Measurements from ENCODE around the gene GLCE.

The GLCE gene

GRCh38 chr15:69128667-69129311 is 31.6 kb upstream of the GLCE start:
- no peak for DNase-seq
- Mint-ChIP-seq H3K4me1 (peaks cover 12 to 17% of the 10 kb centered on the region in 2 donors), H3K9me3 (no peaks in the 10 kb centered on the region), H3K4me3 (no peak overlapping the region), H3K27me3 (no peaks in the 10 kb centered on the region), H3K27ac (peak overlapping the region; percentile 20), H3K36me3 (no peaks in the 10 kb centered on the region)
- no peak for ATAC-seq (replicated peaks)

- H3K4me1 Mint-ChIP-seq = peaks cover 12 to 17% of the 10 kb centered on the region in 2 donors
- H3K27me3 Mint-ChIP-seq = no peaks in the 10 kb centered on the region
- no peak overlapping the region for H3K4me3 Mint-ChIP-seq
- peak; percentile 2 for DNase-seq
- no peaks in the 10 kb centered on the region for H3K9me3 Mint-ChIP-seq
- ATAC-seq (replicated peaks) = peak; percentile 80 to 86
- H3K36me3 Mint-ChIP-seq = no peaks in the 10 kb centered on the region
- no peak overlapping the region for H3K27ac Mint-ChIP-seq
Measured at GRCh38 chr15:69131362-69132220, 28.8 kb upstream of the GLCE start.

- H3K9me3 Mint-ChIP-seq = no peaks in the 10 kb centered on the region
- no peak overlapping the region for H3K4me3 Mint-ChIP-seq
- ATAC-seq (replicated peaks) (no peak), DNase-seq (no peak)
- no peaks in the 10 kb centered on the region for H3K36me3 Mint-ChIP-seq
- no peak overlapping the region for H3K27ac Mint-ChIP-seq
- peaks cover 6 to 8% of the 10 kb centered on the region in 2 donors for H3K27me3 Mint-ChIP-seq
- peaks cover 12 to 17% of the 10 kb centered on the region in 2 donors for H3K4me1 Mint-ChIP-seq
Measured at GRCh38 chr15:69132430-69132829, 28.0 kb upstream of the GLCE start.

DNA sequence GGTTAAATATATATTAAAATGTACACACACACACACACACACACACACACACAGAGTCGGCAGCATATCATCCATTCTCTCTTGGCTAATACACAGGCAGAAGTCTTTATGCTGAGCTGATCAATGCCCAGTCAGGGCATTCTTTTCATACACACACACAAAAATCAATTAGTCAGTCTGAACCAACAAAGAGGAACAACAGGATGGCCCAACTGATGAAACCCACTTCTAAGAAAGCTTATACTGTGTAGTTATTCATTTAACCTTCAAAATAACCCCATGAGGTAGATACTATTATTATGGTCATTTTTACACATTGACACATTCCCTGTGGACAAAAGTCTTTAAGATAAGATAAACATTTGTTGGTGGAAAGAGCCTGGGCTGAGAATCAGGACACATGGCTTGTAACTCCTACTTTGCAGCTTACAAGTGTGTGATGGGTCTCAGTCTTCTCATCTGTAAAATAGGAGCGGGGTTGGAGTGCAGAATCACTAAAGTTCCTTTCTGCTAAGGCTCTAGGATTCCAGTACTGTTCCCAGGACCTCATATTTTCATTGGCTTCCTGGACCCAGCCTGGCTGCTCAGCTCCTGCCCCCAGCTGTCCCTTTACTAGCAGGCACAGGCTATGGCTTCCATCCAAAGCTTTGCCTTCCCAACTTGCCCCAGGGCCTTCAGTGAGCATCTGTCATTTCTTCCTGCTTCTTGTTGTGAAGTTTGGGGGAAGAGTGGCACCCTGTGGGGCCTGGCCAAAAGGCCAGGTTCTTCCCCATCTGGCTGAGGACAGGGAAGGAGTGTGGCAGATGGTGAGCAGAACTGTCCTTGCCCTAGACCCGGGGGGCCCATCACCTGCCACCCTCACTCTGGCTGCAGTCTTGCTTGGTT is 27.2 kb upstream of the GLCE start:
- H3K27ac Mint-ChIP-seq = no peak overlapping the region
- H3K4me1 Mint-ChIP-seq = peaks cover 12 to 17% of the 10 kb centered on the region in 2 donors
- H3K4me3 Mint-ChIP-seq = no peak overlapping the region
- peaks cover 9 to 16% of the 10 kb centered on the region in 2 donors for H3K27me3 Mint-ChIP-seq
- H3K36me3 Mint-ChIP-seq = no peaks in the 10 kb centered on the region
- no peaks in the 10 kb centered on the region for H3K9me3 Mint-ChIP-seq
- ATAC-seq (replicated peaks) = no peak
- no peak for DNase-seq

- no peak for DNase-seq
- ATAC-seq (replicated peaks) = no peak
- Mint-ChIP-seq H3K4me1 (peaks cover 12 to 17% of the 10 kb centered on the region in 2 donors), H3K4me3 (no peak overlapping the region), H3K27me3 (peaks cover 14 to 21% of the 10 kb centered on the region in 2 donors), H3K27ac (no peak overlapping the region), H3K36me3 (no peaks in the 10 kb centered on the region), H3K9me3 (no peaks in the 10 kb centered on the region)
Measured at GRCh38 chr15:69133862-69134519, 26.4 kb upstream of the GLCE start.

DNA sequence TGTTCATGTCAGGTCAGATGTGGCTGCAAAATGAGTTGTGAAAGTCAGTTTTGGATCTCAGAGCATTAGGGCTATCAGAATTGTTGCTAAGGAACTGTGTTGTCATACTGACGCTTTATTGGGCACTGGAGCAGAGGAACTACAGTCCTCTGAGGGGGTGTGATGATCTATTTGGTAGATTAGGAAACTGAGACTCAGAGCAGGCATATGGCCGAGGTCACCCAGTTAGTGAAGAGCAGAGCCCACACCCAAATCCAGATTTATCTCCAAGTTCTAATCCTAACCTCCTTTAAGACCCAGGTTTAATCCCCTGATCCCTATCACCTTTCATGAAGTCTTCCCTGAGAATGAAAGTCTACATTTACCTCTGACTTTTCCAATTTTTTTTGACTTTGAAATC is 25.6 kb upstream of the GLCE start:
- no peak for DNase-seq
- no peaks in the 10 kb centered on the region for H3K36me3 Mint-ChIP-seq
- H3K27ac Mint-ChIP-seq = no peak overlapping the region

DNA sequence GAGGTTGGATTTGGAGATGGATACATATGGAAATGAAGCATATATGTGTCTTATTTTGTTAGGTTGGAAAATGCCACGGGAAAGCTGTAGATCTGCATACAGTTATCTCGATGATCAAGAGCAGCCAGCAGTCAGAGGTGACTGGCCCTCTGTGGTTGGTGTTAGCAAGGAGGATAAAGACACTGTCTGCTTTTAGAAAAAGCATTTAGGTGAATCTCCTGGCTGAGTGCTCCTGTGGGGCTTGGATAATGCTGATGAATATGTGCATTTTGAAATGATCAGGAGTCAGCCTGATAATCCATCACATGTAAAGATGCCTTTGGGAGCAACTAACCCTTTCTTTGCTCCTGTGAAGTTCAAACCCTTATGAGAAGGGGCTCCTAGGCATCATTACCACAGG is 24.9 kb upstream of the GLCE start:
- Mint-ChIP-seq H3K4me3 (no peak overlapping the region), H3K4me1 (peaks cover 12 to 17% of the 10 kb centered on the region in 2 donors), H3K27ac (no peak overlapping the region), H3K27me3 (peaks cover 24 to 36% of the 10 kb centered on the region in 2 donors), H3K36me3 (no peaks in the 10 kb centered on the region), H3K9me3 (no peaks in the 10 kb centered on the region)
- DNase-seq (no peak), ATAC-seq (replicated peaks) (no peak)

More for the DNA sequence above, 25.6 kb upstream of the GLCE start:
- Mint-ChIP-seq H3K27me3 (peaks cover 19 to 29% of the 10 kb centered on the region in 2 donors), H3K4me3 (no peak overlapping the region), H3K4me1 (peaks cover 12 to 17% of the 10 kb centered on the region in 2 donors), H3K9me3 (no peaks in the 10 kb centered on the region)
- ATAC-seq (replicated peaks) = no peak

DNA sequence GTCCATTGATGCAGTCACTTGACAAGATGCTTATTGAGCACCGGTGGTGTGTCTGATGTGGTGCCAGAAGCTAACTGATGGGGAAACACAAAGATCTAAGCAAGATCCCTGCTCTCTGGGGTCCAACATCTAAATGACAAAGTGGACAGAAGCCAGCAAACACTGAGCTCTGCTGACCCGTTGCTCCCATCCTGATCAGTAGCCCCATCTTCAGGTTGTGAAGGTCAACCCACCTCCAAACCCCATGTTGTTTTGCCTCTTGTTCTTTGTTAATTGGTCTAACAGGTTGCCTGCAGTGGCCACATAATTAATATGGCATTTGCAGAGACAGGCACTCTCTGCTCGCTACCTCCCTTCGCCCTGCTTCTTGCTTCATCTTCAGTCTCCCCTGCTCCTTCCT is 21.5 kb upstream of the GLCE start:
- peaks cover 43 to 59% of the 10 kb centered on the region in 2 donors for H3K27me3 Mint-ChIP-seq
- DNase-seq (no peak), ATAC-seq (replicated peaks) (no peak)
- H3K27ac Mint-ChIP-seq = no peak overlapping the region
- H3K4me1 Mint-ChIP-seq = no peaks in the 10 kb centered on the region
- H3K9me3 Mint-ChIP-seq = peaks cover 4 to 5% of the 10 kb centered on the region in 2 donors
- H3K36me3 Mint-ChIP-seq = peaks cover 0 to 4% of the 10 kb centered on the region in 2 donors
- no peak overlapping the region for H3K4me3 Mint-ChIP-seq

- peaks cover 45 to 64% of the 10 kb centered on the region in 2 donors for H3K27me3 Mint-ChIP-seq
- peaks cover 4 to 5% of the 10 kb centered on the region in 2 donors for H3K9me3 Mint-ChIP-seq
- ATAC-seq (replicated peaks) = no peak
- peaks cover 0 to 4% of the 10 kb centered on the region in 2 donors for H3K36me3 Mint-ChIP-seq
- no peak overlapping the region for H3K4me3 Mint-ChIP-seq
- DNase-seq = no peak
- H3K4me1 Mint-ChIP-seq = no peaks in the 10 kb centered on the region
- no peak overlapping the region for H3K27ac Mint-ChIP-seq
Measured at GRCh38 chr15:69140306-69140705, 20.1 kb upstream of the GLCE start.

DNA sequence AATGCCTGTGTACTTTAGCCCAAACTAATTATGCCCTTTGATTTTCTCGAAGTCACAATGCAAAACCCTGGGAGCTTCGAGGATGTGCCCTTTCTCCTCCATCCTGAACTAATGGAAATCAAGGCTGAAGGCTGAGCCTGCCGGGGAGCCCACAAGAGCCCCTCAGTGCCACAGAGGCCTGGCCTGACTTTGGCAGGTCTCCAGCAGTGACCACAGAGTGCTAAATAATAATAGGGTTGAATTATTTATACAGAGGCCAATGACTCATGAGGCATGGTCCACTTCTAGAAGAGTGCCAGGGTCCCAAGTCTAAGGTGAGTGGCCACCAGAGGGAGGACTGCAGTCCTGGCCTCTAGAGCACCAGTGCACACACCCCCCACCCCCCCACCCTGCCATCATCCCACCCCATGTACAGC is 19.1 kb upstream of the GLCE start:
- DNase-seq (no peak), ATAC-seq (replicated peaks) (no peak)
- H3K4me1 Mint-ChIP-seq = no peaks in the 10 kb centered on the region
- peaks cover 52 to 74% of the 10 kb centered on the region in 2 donors for H3K27me3 Mint-ChIP-seq
- no peak overlapping the region for H3K27ac Mint-ChIP-seq
- H3K4me3 Mint-ChIP-seq = no peak overlapping the region
- peaks cover 0 to 4% of the 10 kb centered on the region in 2 donors for H3K36me3 Mint-ChIP-seq
- H3K9me3 Mint-ChIP-seq = peaks cover 4 to 5% of the 10 kb centered on the region in 2 donors

GRCh38 chr15:69141833-69142232 is 18.6 kb upstream of the GLCE start:
- DNase-seq (no peak), ATAC-seq (replicated peaks) (no peak)
- H3K36me3 Mint-ChIP-seq = peaks cover 0 to 4% of the 10 kb centered on the region in 2 donors
- no peak overlapping the region for H3K27ac Mint-ChIP-seq
- no peaks in the 10 kb centered on the region for H3K4me1 Mint-ChIP-seq
- peaks cover 4 to 5% of the 10 kb centered on the region in 2 donors for H3K9me3 Mint-ChIP-seq
- H3K4me3 Mint-ChIP-seq = no peak overlapping the region
- H3K27me3 Mint-ChIP-seq = peaks cover 51 to 78% of the 10 kb centered on the region in 2 donors

- H3K4me3 Mint-ChIP-seq = no peak overlapping the region
- peaks cover 0 to 4% of the 10 kb centered on the region in 2 donors for H3K36me3 Mint-ChIP-seq
- H3K27me3 Mint-ChIP-seq = peaks cover 52 to 75% of the 10 kb centered on the region in 2 donors
- ATAC-seq (replicated peaks) = no peak
- peaks cover 4 to 5% of the 10 kb centered on the region in 2 donors for H3K9me3 Mint-ChIP-seq
- no peak for DNase-seq
- no peak overlapping the region for H3K27ac Mint-ChIP-seq
- no peaks in the 10 kb centered on the region for H3K4me1 Mint-ChIP-seq
Measured at GRCh38 chr15:69143756-69144436, 16.5 kb upstream of the GLCE start.

GRCh38 chr15:69144530-69144929 is 15.9 kb upstream of the GLCE start:
- H3K9me3 Mint-ChIP-seq = peaks cover 4 to 5% of the 10 kb centered on the region in 2 donors
- H3K27ac Mint-ChIP-seq = no peak overlapping the region
- ATAC-seq (replicated peaks) = no peak
- peaks cover 48 to 71% of the 10 kb centered on the region in 2 donors for H3K27me3 Mint-ChIP-seq
- no peaks in the 10 kb centered on the region for H3K4me1 Mint-ChIP-seq
- H3K36me3 Mint-ChIP-seq = peaks cover 0 to 4% of the 10 kb centered on the region in 2 donors
- H3K4me3 Mint-ChIP-seq = no peak overlapping the region
- DNase-seq = no peak

Measured in stimulated activated naive B cell treated with anti-CD40 and anti-IgM and Interleukin-4, amounts not matched to agents 10 μg/mL and 1 μg/mL and 100 μg/mL, for 72 hours (primary cell).